NCI-H748 (cell line): ENCODE measurements around the gene POLR2I.
"Not testable (repeated sequence)": the region's sequence is repeated elsewhere in the genome, so short reads cannot be mapped to it uniquely, and the experiment has no call there.

Source experiments
- DNase-seq: peaks from one replicate; lab custom pipeline; 2025; ENCODE audit not compliant: unreplicated experiment; lab: John Stamatoyannopoulos, UW

POLR2I gene

GRCh38 chr19:36134867-36135266 lies 20.2 kb upstream of the POLR2I start:
- DNase-seq: not testable (repeated sequence)

- DNase-seq: not testable (repeated sequence)
Observed at GRCh38 chr19:36131221-36131620, 16.5 kb upstream of the POLR2I start.

- DNase-seq: peak; percentile 67
Observed at GRCh38 chr19:36128392-36128736, 13.7 kb upstream of the POLR2I start.

- no peak for DNase-seq
Observed at GRCh38 chr19:36125557-36125956, 10.9 kb upstream of the POLR2I start.

- DNase-seq: no peak
Observed at GRCh38 chr19:36121486-36122124, 6.9 kb upstream of the POLR2I start.

GRCh38 chr19:36120984-36121358 lies 6.3 kb upstream of the POLR2I start:
- DNase-seq: no peak

GRCh38 chr19:36120092-36120983 lies 5.7 kb upstream of the POLR2I start:
- no peak for DNase-seq

- DNase-seq: no peak
Observed at GRCh38 chr19:36116344-36116637, 1.6 kb upstream of the POLR2I start.

GRCh38 chr19:36115453-36116343 lies 1.0 kb upstream of the POLR2I start, which contains the start of gene TBCB:
Gene TBCB (plus strand): TSS chr19:36115468. CDS start chr19:36115561, 93 bp downstream.
- DNase-seq: peak; percentile 86

- DNase-seq: peak; percentile 86
Observed at GRCh38 chr19:36113894-36114720, 568 bp downstream of the POLR2I start.

GRCh38 chr19:36113425-36113824 lies 1.2 kb downstream of the POLR2I start:
- no peak for DNase-seq

- DNase-seq: no peak
Observed at GRCh38 chr19:36112678-36113077, 2.0 kb downstream of the POLR2I start.

- DNase-seq: no peak
Observed at GRCh38 chr19:36111200-36111539, 3.5 kb downstream of the POLR2I start.

- no peak for DNase-seq
Observed at GRCh38 chr19:36110487-36111199, 4.0 kb downstream of the POLR2I start, which contains the start of gene OVOL3. Gene OVOL3 (plus strand): TSS chr19:36111143. CDS start chr19:36111203, 60 bp downstream.

- DNase-seq: no peak
Observed at GRCh38 chr19:36108684-36109083, 6.0 kb downstream of the POLR2I start.

- DNase-seq: no peak
Observed at GRCh38 chr19:36106991-36107390, 7.7 kb downstream of the POLR2I start.

- DNase-seq: no peak
Observed at GRCh38 chr19:36106441-36106840, 8.2 kb downstream of the POLR2I start.

GRCh38 chr19:36103842-36104552 lies 10.7 kb downstream of the POLR2I start:
- no peak for DNase-seq

- DNase-seq: no peak
Observed at GRCh38 chr19:36103040-36103626, 11.5 kb downstream of the POLR2I start.
